Activated naive CD4-positive, alpha-beta T cell treated with Interleukin-2 at 50 U/mL for 16 hours (primary cell): ENCODE measurements around the gene LYRM9.
"Not testable (repeated sequence)": the region's sequence is repeated elsewhere in the genome, so short reads cannot be mapped to it uniquely, and the experiment has no call there.

Source experiments
- DNase-seq: peaks from one replicate; pipeline ENCODE4 v3.0.0-alpha.2; 2020

Gene LYRM9

DNA sequence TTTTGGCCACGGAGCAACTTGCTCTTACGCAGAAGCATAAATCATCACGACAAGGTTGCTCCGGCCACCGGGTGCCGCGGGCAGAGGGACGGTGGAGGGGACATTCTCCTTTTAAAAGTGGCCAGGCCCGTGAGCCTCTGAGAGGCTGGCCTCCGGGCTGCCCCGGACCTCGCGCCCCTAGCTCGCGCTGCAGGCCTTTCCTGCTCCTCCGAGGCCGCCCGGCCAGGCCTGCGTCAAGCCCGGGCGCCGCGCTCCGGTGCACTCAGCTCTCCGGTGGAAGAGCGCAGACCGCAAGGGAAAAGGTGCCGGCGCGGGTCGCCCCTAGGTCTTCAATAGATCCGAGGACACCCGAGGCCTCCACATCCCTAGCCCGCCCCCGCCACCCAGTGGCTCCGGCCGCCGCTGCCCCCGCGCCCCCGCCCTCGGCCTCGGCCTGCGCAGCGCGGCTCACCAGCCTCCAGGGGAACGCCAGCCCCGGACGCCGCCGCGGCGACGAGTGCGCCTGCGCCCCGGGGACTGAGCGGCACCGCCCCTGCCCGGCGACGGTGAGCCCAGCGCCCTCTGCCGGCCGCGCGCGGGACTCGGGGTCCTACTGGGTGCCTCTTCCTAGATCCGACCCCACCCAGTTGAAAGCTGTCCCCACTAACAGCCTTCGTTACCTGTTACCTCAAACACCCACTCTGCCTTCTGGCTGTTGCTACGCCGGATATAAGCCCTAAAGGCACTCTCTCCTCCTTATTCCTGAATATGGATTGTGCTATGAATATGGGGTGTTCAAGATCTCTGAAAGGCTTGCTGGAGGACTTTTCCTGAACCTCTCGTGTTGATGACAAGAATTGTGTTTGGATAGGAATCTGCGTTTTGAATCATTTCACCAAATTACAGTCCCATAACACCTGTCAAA is at the start of gene LYRM9:
Gene LYRM9 (minus strand): TSS at position 500 of the 904 bp plus-strand sequence. CDS start 10,671 bp downstream, outside the sequence.
- DNase-seq, result peak; percentile 92

DNA sequence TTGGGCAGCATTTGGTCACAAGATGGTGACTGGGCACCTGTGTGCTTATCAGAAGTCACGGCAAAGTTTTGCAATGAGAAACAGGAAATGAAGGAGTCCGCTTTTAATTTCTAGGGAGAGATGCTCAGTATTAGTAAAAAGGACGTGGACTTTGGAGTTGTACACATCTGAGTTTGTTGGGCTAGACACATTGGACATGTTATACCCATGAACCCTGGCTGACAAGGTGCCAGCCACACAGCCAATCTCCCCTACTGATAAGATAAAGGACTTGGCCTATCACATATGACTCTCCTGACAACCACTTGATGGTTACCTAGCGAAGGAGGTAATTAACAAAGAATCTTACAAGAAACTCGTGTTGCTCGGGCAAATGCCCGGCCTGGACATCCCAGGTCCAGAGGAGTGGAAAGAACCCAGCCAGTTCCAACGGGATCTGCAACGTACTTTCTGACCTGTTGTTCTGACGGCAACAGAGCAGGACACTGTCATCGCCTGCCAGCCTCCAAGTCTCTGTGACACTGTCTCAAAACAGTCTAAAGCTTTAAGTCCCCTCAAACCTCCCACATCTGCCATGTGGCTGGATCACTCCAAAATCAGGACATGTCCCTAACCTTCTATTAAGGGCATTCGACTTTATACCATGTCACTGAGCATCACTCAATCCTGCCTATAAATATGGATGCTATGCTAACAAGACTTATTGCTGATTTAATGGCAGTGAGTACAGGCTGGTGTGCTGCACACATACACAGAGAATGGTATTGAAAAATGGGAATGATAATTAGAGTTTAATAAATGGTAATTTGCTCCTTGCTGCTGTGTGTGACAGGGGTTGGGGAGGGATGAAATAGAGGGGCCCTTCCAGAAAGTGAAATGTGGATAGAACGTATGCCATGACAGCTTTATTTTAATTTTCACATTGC is 47.6 kb upstream of the LYRM9 start:
- DNase-seq, result no peak

DNA sequence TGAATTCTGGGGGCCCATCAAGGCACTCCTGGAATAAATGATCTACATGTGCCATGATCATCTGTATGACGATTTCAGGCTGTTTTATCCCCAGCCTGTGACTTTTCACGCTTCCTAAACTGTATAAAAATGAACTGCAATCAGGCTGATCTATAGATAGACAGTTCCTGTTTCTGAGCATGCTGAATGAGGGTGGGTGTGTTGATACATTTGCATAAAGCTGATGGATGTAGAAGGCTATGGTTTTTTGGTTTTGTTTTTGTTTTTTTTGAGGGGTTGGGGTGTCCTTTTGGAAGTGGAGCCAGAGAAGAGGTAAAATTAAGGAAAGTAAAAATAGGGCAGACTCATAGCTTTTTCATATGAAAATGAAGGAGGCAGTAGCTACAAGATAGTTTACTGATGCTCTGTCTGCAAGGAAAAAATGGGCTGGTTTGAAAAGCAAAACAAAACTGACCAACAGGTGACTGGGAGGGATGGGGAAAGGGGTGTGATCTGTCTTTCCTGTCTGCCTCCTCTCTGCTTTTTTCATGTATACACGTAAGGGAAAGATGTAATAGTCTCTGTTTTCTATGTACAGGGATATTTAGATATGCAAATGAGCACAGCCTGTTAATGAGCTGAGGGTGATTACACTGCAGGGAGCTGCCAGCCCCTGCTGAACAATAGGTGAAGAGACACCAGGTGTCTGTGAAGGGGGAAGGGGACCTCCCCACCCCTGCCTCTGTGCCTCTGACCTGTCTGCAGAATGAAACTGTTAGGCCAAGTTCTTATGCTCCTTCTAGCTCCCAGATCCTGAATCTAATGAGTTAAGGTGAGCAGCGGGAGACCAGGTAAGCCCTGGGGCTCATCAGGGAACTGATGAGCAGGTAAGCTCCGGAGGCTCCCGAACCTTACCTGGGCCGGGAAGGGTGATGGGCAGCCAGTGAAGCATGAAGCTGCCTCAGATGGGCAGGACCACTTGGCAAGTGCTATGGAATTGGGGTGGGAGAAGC is 46.6 kb upstream of the LYRM9 start:
- no peak for DNase-seq

DNA sequence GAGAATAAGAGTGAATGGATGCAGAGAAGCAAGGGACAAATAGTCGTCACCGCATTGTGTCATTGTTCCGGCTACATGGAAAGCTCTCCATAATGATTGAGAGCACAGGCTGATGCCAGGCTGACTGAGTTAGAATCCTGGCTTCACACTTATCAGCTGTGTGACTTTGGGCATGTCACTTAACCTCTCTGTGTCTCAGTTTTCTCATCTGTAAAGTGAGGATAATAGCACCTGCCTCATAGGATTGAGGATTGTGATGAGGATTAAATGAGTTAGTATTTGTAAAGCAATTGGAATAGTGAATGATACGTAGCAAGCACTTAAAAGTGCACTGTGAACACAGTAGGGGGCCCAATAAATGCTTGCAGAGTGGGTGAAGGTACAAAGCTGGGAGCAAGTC is 45.7 kb upstream of the LYRM9 start:
- DNase-seq, result no peak

DNA sequence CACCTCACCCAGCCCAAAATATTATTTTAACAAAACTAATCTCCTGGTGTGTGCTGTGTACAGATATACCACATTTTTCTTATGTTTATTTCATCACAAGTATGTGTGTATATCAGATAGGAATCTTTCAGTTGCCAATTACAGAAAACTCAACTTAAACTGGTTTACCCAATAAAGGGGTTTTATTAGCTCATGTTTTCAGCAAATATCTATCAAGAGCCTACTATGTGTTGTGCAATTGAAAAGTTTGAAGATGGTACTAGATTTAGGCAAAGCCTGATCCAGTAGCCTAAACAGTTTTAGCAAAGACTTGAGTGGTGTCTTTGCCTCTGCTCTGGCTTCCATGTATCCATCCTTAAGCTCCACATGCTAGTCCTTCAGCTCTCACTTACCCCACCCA is 45.1 kb upstream of the LYRM9 start:
- no peak for DNase-seq

DNA sequence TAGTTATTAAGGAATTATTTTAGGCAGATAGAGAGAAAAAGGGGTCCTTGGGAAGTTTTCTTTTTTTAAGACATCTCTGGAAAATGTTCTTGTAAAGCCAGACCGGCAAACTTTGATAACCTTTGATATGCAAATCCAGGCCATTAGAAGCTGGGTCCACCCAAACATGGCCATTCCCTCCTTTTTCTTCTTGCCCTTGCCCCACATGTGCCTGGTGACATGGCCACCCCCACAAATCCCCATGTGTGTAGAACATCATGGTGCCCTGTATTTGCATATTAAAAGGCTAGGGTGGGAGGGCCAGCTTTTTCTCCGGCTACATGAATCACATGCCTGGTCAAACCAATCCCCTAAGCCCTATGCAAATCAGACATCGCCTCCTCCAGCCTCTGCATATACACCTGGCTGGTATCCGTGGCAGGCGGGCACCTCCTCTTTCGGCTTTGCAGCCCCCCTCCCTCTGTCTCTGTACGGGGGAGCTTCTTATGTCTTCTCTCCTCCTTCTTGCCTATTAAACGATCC is 43.9 kb upstream of the LYRM9 start:
- DNase-seq, result no peak

DNA sequence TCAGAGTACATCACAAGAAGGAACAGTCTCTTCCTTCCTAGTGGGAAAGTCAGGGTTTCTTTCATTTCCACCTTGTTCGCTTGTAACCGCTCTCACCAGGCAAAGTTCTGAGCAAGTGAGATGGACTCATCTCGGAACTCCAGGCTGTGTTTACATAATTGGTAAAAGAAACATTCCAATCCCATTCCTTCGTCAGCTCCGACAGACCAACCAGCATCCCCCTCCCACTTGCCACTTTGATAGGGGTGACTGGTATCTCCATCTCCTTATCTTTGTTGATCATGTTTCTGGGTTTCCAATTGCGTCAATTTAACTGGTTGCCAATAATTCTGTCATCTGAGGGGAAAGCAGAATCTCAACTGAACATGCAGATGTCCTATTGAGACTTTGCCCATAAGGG is 36.8 kb upstream of the LYRM9 start:
- DNase-seq, result no peak

DNA sequence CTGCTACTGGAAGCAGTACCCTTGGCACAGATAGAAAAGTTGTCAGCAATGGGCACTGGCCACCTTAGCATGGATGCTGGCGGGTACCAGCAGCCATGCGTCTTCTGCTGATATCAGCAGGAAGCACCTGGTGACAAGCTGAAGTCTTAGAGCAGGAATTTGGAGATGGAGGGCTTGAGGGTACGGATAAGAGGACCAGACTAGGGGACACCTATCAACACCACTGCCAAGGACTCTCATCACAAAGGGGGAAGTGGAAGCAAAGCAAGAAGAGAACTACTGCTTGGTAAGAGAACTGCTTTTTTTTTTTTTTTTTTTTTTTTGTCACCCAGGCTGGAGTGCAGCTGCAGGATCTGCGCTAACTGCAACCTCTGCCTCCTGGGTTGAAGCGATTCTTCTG is 35.4 kb upstream of the LYRM9 start:
- DNase-seq, result no peak

DNA sequence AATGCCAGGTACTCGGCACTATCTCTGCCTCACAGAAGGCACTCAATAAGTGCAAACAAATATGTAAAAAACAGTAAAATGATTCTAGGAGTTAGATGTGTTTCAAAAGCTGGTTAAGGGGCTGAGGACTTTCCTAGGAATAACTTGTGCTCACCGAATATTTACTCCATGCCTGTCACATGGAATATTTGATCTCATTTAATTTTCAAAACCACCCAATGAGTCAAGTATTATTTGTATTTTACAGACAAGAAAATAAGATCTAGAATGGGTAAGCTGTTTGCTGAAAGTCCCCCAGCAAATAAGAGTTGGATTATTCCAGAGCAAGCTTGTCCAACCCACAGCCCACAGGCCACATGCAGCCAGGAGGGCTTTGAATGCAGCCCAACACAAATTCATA is 34.6 kb upstream of the LYRM9 start:
- no peak for DNase-seq

DNA sequence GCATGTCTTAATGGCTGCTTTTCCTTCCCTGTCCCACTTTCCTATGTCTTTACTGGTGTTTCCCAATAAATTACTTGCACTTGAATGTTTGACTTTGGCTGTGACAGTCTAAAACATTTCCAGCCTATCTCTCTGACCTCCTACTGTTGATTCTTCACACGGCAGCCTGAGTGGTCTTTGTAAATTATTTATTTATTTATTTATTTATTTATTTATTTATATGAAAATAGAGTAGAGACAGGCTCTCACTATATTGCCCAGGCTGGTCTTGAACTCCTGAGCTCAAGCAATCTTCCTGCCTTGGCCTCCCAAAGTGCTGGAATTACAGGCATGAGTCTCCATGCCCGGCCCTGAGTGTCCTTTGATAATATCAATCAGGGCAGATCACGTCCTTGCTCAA is 28.4 kb upstream of the LYRM9 start:
- DNase-seq, result no peak

DNA sequence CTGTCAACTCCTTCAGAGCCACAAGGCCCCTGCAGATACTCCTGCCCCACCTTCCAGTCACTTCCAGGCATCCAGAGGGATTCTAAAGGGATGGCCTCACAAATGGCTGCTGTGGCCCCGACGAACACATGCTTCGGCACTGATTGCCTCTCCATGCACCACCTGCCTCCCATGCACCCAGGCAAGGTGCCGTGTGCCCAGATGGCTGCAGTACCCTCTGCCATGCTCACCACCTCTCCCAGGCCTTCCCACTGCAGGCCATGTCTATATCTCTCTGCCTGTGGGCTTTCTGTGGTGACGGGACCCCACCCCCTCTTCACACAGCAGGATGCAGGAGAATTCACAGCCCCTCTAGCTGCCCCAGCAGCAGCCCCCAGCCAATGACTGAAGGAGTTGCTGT is 27.9 kb upstream of the LYRM9 start:
- DNase-seq, result no peak

DNA sequence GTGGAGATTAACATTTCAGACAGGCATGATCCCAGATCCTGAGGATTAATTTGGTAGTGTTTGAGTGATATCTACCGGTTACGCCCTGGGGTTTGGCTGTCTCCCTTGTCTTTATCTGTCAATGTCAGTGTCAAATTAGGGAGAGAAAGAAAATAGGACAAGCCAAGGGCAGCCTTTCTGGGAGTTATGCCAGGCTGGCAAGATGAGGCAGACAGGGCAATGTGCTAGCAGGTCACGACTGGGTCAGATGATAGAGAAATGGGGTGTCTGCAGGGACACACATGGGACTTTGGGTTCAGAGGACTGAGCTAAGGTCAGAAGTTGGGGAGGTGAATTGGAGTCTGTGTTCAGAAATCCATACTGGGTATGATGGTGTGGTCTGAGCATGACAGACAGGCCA is 27.4 kb upstream of the LYRM9 start:
- no peak for DNase-seq

DNA sequence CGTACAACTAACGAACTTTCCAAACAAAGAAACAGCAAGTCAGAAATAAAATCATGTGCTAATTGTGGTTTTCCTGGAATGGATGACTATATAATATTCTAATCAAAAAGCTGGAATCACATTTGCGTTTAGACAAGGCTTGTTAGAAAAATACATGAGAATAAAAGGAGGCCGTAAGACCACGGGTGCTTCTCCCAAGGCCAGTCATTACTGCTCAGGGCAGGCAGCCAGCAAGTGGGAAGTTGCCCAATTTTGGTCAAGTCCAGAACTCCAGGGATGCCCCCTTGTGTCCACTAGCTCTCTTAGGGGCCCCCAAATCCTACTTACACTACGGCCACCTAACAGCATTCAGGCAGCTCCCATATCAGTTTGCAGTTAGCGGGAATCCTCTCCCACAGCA is 25.9 kb upstream of the LYRM9 start:
- DNase-seq, result no peak

DNA sequence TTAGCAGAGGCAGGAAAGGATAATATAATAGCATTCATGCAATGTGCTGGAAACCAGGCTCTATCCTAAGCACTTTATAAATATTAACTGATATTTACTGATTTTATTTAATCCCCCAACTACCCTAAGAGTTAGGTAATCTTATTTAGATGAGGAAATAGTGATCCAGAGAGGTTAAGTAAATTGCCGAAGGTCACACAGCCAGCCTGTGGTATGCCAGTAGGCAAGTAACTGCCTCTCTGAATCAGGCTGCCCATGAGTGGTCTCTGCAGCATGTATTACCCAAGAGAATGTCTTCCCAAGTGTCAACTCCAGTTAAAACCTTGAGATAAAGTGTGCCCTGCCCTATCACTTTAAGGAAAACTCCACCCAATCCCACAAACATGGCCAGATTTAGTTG is 25.3 kb upstream of the LYRM9 start:
- no peak for DNase-seq

DNA sequence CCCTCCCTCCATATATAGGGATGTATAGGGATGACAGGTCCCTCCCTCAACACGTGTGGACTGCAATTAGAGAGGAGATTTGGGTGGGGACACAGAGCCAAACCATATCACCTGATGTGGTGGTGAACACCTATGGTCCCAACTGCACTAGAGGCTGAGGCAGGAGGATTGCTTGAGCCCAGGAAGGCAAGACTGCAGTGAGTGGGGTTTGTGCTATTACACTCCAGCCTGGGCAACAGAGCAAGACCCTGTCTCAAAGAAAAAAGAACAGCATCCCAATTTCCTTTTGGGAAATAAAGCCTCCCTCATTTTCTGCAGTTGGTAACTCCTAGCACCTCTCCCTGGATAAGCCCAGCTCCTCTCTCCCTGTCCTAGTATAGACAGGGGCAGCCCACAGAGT is 23.8 kb upstream of the LYRM9 start:
- no peak for DNase-seq

DNA sequence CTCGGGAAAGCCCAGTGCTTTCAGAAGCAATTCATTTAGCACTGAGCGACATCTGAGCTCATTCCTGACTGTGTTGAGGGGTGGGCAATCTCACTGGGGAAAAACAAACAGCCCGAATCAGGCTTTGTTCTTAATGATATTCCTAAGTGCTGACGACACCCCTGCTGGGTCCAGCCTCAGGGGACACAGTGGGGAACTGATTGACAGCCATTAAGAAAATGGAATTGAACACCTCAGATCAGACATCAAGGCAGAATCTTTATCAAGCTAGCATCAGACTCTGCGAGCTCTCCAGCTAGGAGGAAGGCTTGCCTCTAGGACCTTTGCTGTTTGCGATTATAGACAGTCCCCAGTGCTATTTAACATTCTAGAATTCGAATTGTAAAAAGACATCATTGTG is 22.5 kb upstream of the LYRM9 start:
- DNase-seq, result no peak

DNA sequence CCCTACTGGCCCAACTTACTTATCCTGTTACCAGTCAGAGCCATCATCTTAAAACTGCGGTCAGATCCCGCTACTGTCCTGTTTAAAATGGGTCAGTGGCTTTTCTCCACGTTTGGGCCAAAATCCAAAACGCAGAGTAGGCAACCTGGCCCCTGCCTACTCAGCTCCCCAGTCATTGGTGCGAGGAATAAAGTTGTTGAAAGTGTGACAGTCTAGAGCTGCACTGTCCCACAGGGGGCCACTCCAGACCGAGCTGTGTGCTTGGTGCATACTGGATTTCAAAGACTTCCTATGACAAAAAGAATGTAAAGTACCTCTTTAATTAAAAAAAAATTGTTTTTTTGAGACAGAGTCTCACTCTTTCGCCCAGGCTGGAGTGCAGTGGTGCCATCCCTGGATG is 21.2 kb upstream of the LYRM9 start:
- no peak for DNase-seq

DNA sequence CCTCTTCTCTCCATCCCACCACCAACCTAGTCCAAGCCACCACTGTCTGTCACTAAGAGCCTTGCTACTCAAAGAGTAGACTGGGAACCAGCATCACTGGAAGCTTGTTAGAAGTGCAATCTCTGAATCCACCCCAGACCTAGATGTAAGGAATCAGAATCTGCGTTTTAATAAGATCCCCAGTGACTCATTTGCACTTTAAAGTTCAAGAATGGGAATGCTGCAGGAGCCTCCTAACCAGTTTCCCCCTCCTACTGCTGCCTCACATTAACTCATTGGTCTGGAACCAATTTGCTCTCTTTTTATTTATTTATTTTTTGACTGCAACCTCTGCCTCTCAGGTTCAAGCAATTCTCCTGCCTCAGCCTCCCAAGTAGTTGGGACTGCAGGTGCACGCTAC is 19.8 kb upstream of the LYRM9 start:
- no peak for DNase-seq

DNA sequence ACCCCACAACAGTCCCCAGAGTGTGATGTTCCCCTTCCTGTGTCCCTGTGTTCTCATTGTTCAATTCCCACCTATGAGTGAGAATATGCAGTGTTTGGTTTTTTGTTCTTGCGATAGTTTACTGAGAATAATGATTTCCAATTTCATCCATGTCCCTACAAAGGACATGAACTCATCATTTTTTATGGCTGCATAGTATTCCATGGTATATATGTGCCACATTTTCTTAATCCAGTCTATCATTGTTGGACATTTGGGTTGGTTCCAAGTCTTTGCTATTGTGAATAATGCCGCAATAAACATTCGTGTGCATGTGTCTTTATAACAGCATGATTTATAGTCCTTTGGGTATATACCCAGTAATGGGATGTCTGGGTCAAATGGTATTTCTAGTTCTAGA is 19.1 kb upstream of the LYRM9 start:
- DNase-seq, result not testable (repeated sequence)

DNA sequence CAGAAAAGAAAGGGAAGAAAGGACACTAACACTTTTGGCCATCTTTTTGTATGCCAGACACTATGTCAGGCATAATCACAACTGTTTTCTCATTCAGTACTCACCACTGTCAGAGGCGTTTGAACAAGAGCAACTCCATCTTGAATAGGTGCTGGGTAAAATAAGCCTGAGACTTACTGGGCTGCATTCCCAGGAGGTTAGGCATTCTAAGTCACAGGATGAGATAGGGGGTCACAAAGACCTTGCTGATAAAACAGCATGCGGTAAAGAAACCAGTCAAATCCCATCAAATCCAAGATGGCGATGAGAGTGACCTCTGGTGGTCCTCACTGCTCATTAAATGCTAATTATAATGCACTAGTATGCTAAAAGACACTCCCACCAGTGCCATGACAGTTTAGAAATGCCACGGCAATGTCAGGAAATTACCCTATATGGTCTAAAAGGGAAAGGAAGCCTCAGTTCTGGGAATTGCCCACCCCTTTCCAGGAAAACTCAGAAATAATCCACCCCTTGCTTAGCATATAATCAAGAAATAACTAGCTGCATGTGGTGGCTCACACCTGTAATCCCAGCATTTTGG is 14.9 kb upstream of the LYRM9 start:
- DNase-seq, result no peak

DNA sequence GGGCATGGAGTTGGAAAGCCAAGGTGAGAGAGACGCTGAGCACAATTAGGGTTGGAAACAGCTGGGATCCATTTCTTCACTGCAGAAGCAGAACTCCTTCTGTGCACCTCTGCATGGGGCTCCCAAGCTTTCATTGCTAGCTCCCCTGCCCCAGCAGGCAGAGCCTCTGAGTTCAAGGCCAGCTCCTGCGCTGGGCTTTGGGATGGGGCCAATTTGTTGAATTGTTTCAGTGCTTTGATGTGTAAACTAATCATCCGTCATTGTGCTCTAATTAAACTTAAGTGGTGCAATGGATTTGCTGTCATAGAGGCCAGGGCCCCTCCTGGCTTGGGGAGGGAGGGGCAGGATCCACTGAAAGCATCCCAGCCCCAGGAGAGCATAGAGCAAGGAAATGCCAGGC is 13.5 kb upstream of the LYRM9 start:
- no peak for DNase-seq

DNA sequence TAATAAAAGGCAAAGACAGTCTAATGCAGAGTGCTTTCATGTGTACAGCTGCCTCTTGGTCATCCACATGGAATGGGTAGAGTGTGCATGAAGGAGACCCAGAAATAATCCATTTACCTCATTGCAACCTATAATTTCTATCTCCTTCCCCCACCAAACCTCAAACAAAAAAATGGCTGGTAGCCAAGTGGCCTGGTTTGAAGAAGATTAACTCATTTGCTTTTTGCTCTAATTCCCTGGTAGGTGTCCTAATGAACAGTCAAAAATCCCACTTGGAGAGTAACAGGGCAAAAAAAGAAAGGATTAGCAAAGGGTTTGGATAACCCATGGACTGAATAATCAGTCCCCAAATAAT is 13.0 kb upstream of the LYRM9 start:
- no peak for DNase-seq
